ENCODE measurements around the gene GPC5. TPM values are rescaled to one million over a fixed set of nuclear protein-coding genes. Genes with fewer than 3 reads are reported as not detected.

Gene GPC5
- total and polyA plus RNA-seq, 4 donors: 0.51 to 22.4 (median 2.0) TPM

DNA sequence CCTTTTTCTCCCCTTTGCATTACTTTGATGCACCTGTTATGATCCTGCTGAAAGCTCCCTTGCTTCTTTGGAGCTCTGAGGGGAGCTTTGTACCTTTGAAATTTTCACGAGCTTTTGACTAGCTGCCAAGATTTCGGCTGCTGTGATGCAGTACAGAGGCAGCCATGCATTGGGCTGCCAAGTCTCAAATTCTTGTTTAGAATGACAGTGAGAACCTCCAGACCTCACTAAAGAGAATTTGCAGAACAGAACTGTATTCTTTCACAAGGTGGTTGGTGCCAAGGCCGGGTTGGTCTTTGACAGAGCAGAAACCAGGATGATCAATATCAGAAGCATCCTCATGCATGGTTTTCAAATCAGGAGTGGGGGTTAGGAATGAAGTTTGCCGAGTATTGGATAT, 414.8 kb downstream of the GPC5 start (continued):
- TF ChIP-seq EGR1 (IDR thresholded peaks at IDR 0.05; ENCODE audit: low read depth in 2 of 2): no peak

DNA sequence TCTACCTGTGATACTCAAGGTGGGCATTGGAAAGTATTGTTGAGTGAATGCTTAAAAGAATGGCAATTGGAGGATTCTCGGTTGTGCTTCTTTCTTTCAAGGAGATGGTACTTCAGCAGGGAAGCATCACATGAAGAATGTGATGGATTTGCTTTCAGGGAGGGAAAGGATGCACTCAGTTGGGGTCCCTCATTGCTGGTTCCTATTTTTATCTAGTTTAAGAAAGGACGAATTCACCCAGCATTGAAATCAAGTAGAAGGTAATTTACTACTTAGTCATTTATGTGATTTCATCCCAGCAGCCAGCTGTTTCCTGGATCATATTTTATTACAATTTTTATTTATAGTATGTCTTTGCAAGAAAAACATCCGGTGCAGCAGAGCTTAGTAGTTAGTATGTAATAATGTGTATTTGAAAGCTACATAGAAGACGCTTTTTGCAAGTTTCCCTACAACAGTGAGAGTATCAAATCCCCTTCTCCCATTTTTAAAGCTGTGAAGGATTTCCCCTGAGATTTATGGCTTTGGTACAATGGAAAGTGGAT, 417.9 kb downstream of the GPC5 start:
- H3K36me3 ChIP-seq (ENCODE audit: control insufficient read depth in 4 of 4, insufficient read depth in 3 of 4, low read depth in 1 of 4, low read length in 3 of 4): no peaks in the 10 kb centered on the region
- no peak overlapping the region for H3K9ac ChIP-seq (ENCODE audit: low read depth in 1 of 2, low read length in 2 of 2)
- no peak overlapping the region for H3K27ac ChIP-seq (ENCODE audit: low read depth in 1 of 2, low read length in 2 of 2)
- WGBS: 63% methylated on average over 4 of the region's 4 CpGs
- TF ChIP-seq RAD21 (IDR thresholded peaks at IDR 0.05) (no peak), FOXA1 (IDR thresholded peaks at IDR 0.05) (no peak), GABPA (IDR thresholded peaks at IDR 0.05 in 1 of 2, conservative IDR thresholded peaks at IDR 0.05 in 1 of 2) (no peak), JUND (IDR thresholded peaks at IDR 0.05) (no peak), RXRA (IDR thresholded peaks at IDR 0.05) (no peak), HNF4G (IDR thresholded peaks at IDR 0.05) (no peak), SP1 (IDR thresholded peaks at IDR 0.05) (no peak), NR2F2 (IDR thresholded peaks at IDR 0.05) (no peak), HNF4A (conservative IDR thresholded peaks at IDR 0.05) (no peak), YY1 (IDR thresholded peaks at IDR 0.05) (no peak)
- TF ChIP-seq, protein P1, sequence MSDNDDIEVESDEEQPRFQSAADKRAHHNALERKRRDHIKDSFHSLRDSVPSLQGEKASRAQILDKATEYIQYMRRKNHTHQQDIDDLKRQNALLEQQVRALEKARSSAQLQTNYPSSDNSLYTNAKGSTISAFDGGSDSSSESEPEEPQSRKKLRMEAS (IDR thresholded peaks at IDR 0.05): no peak
- TF ChIP-seq, protein P2, sequence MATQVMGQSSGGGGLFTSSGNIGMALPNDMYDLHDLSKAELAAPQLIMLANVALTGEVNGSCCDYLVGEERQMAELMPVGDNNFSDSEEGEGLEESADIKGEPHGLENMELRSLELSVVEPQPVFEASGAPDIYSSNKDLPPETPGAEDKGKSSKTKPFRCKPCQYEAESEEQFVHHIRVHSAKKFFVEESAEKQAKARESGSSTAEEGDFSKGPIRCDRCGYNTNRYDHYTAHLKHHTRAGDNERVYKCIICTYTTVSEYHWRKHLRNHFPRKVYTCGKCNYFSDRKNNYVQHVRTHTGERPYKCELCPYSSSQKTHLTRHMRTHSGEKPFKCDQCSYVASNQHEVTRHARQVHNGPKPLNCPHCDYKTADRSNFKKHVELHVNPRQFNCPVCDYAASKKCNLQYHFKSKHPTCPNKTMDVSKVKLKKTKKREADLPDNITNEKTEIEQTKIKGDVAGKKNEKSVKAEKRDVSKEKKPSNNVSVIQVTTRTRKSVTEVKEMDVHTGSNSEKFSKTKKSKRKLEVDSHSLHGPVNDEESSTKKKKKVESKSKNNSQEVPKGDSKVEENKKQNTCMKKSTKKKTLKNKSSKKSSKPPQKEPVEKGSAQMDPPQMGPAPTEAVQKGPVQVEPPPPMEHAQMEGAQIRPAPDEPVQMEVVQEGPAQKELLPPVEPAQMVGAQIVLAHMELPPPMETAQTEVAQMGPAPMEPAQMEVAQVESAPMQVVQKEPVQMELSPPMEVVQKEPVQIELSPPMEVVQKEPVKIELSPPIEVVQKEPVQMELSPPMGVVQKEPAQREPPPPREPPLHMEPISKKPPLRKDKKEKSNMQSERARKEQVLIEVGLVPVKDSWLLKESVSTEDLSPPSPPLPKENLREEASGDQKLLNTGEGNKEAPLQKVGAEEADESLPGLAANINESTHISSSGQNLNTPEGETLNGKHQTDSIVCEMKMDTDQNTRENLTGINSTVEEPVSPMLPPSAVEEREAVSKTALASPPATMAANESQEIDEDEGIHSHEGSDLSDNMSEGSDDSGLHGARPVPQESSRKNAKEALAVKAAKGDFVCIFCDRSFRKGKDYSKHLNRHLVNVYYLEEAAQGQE (IDR thresholded peaks at IDR 0.05): no peak
- TF ChIP-seq, protein P3, sequence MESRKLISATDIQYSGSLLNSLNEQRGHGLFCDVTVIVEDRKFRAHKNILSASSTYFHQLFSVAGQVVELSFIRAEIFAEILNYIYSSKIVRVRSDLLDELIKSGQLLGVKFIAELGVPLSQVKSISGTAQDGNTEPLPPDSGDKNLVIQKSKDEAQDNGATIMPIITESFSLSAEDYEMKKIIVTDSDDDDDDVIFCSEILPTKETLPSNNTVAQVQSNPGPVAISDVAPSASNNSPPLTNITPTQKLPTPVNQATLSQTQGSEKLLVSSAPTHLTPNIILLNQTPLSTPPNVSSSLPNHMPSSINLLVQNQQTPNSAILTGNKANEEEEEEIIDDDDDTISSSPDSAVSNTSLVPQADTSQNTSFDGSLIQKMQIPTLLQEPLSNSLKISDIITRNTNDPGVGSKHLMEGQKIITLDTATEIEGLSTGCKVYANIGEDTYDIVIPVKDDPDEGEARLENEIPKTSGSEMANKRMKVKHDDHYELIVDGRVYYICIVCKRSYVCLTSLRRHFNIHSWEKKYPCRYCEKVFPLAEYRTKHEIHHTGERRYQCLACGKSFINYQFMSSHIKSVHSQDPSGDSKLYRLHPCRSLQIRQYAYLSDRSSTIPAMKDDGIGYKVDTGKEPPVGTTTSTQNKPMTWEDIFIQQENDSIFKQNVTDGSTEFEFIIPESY (IDR thresholded peaks at IDR 0.05): no peak
- TF ChIP-seq, protein P4, sequence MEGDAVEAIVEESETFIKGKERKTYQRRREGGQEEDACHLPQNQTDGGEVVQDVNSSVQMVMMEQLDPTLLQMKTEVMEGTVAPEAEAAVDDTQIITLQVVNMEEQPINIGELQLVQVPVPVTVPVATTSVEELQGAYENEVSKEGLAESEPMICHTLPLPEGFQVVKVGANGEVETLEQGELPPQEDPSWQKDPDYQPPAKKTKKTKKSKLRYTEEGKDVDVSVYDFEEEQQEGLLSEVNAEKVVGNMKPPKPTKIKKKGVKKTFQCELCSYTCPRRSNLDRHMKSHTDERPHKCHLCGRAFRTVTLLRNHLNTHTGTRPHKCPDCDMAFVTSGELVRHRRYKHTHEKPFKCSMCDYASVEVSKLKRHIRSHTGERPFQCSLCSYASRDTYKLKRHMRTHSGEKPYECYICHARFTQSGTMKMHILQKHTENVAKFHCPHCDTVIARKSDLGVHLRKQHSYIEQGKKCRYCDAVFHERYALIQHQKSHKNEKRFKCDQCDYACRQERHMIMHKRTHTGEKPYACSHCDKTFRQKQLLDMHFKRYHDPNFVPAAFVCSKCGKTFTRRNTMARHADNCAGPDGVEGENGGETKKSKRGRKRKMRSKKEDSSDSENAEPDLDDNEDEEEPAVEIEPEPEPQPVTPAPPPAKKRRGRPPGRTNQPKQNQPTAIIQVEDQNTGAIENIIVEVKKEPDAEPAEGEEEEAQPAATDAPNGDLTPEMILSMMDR (IDR thresholded peaks at IDR 0.05; ENCODE audit: low read depth, low read length, missing input control): no peak
- TF ChIP-seq, protein P5, sequence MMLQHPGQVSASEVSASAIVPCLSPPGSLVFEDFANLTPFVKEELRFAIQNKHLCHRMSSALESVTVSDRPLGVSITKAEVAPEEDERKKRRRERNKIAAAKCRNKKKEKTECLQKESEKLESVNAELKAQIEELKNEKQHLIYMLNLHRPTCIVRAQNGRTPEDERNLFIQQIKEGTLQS (IDR thresholded peaks at IDR 0.05): no peak
- H3K9me3 ChIP-seq (ENCODE audit: control insufficient read depth in 4 of 4, low read length in 3 of 4): no peaks in the 10 kb centered on the region
- DNase-seq (ENCODE audit: low spot score): no peak
- H3K4me3 ChIP-seq (ENCODE audit: low read depth in 1 of 3, low read length in 3 of 3): no peak overlapping the region
- H3K27me3 ChIP-seq (ENCODE audit: control insufficient read depth in 4 of 4, insufficient read depth in 4 of 4, low read length in 3 of 4): no peaks in the 10 kb centered on the region
- H3K4me1 ChIP-seq (ENCODE audit: control insufficient read depth in 4 of 4, insufficient read depth in 4 of 4, low read length in 3 of 4): no peaks in the 10 kb centered on the region
